Calu3 (cell line): ENCODE data around the gene PLEKHM3. TPM values are rescaled to one million over a fixed set of nuclear protein-coding genes. Genes with fewer than 3 reads are reported as not detected.

Source experiments
- BruUV-seq: library from RNA; stranded (reverse); fragments of 400-500 nt; replicated peaks from 2 replicates; lab custom pipeline; 2021; lab: Mats Ljungman, UMichigan
- CTCF ChIA-PET: fragments of 300-600 bp; sonication (Branson Sonifier 250); formaldehyde crosslinking; loops from one replicate; lab custom pipeline; 2022; ENCODE audit warnings: antibody characterized with exemption; lab: Charles Lee
- DNase-seq: peaks from one replicate; pipeline ENCODE4 v3.0.0; 2022
- H3K27ac Mint-ChIP-seq: one replicate; pipeline ENCODE4 v1.8.0; 2022; ENCODE audit warnings: mixed read lengths; ENCODE audit not compliant: unreplicated experiment
- H3K27me3 Mint-ChIP-seq: one replicate; pipeline ENCODE4 v1.8.0; 2022; ENCODE audit warnings: mixed read lengths; ENCODE audit not compliant: unreplicated experiment
- H3K36me3 Mint-ChIP-seq: one replicate; pipeline ENCODE4 v1.8.0; 2022; ENCODE audit warnings: mild to moderate bottlenecking, moderate library complexity, mixed read lengths; ENCODE audit not compliant: insufficient read depth, unreplicated experiment
- H3K4me1 Mint-ChIP-seq: one replicate; pipeline ENCODE4 v1.8.0; 2022; ENCODE audit warnings: mild to moderate bottlenecking, low read depth, mixed read lengths; ENCODE audit not compliant: unreplicated experiment
- H3K4me3 Mint-ChIP-seq: one replicate; pipeline ENCODE4 v1.8.0; 2022; ENCODE audit warnings: mild to moderate bottlenecking, low read depth, moderate library complexity, mixed read lengths; ENCODE audit not compliant: unreplicated experiment
- H3K9me3 Mint-ChIP-seq: one replicate; pipeline ENCODE4 v1.8.0; 2022; ENCODE audit warnings: low read depth, mixed read lengths; ENCODE audit not compliant: unreplicated experiment
- intact Hi-C: fragments of 100-400 bp; cut with micrococcal nuclease; formaldehyde crosslinking; loops from one replicate; pipeline ENCODE4 v1.10.0; 2022; ENCODE audit not compliant: unreplicated experiment
- total RNA-seq: library from RNA; stranded (reverse); gene quantifications from 2 replicates; pipeline ENCODE4 v1.2.3, GENCODE V29; 2022
- TF ChIP-seq, protein P1 (sequence below): fragments of 200-600 bp; IDR thresholded peaks from one replicate; pipeline ENCODE4 v1.8.0; 2022; ENCODE audit warnings: antibody characterized with exemption; ENCODE audit not compliant: unreplicated experiment

PLEKHM3 gene
- total RNA-seq, 1 experiment from 2014 or later, result 8.0 TPM

DNA sequence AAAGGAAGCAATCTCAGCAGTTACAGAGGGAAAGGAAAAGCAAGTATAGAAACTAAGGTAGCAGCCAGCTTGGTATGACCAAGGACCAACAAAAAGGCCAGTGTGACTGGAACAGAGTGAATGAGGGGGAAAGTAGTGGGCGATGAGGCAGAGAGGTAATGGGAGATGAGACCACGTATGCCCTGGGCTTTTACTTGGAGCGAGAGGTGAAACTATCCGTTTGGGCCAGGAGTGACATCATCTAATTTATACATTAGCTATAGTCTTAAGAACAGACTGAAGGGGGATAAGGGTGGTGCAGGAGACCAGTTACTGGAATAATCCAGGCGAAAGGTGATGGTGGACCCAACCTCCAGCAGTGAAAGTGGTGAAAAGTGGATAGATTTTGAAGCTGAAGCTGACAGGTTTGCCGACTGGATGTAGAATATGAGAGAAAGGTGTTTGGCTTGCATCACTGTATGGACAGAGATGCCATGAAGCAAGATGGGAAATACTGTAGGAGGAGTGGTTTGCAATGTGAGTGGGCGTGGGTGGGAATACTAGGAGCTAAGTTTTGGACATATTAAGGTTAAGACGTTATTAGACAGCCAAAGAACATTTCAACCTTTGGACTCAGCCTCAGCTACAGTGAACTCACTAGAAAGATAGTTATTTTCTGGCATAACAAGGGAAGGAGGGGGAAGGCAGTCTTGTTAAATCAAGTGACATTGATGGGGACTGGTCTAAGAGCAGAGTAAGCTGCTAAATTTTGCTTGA is 106.0 kb downstream of the PLEKHM3 start:
- H3K36me3 Mint-ChIP-seq, result no peaks in the 10 kb centered on the region
- peaks cover 18% of the 10 kb centered on the region for H3K4me1 Mint-ChIP-seq
- no peak overlapping the region for H3K4me3 Mint-ChIP-seq
- BruUV-seq, result no TSS peak
- no peaks in the 10 kb centered on the region for H3K9me3 Mint-ChIP-seq
- CTCF ChIA-PET, result no interaction called here
- intact Hi-C loops, result no loop called here
- no peaks in the 10 kb centered on the region for H3K27me3 Mint-ChIP-seq
- DNase-seq, result no peak
- no peak overlapping the region for H3K27ac Mint-ChIP-seq
- TF ChIP-seq, protein P1, sequence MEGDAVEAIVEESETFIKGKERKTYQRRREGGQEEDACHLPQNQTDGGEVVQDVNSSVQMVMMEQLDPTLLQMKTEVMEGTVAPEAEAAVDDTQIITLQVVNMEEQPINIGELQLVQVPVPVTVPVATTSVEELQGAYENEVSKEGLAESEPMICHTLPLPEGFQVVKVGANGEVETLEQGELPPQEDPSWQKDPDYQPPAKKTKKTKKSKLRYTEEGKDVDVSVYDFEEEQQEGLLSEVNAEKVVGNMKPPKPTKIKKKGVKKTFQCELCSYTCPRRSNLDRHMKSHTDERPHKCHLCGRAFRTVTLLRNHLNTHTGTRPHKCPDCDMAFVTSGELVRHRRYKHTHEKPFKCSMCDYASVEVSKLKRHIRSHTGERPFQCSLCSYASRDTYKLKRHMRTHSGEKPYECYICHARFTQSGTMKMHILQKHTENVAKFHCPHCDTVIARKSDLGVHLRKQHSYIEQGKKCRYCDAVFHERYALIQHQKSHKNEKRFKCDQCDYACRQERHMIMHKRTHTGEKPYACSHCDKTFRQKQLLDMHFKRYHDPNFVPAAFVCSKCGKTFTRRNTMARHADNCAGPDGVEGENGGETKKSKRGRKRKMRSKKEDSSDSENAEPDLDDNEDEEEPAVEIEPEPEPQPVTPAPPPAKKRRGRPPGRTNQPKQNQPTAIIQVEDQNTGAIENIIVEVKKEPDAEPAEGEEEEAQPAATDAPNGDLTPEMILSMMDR, result no peak

DNA sequence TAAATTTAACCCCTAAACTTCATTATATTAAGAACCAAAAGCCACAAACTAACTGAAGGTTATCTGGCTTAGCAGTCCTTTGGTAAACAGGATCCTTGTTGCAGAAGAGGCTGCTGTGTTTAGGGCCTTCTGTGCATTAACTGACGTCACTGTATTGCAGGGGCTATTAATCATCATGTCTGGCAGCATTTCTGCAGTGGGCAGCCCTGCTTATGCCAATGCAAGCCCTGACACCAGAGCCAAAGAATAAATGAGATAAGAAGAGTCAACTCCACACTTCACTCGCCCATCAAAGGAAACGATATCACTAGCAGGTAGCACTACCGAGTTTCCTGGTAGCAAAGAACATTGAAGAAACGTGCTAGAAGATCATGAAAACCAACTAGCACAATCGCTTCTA is 110.6 kb downstream of the PLEKHM3 start:
- Mint-ChIP-seq H3K36me3 (no peaks in the 10 kb centered on the region), H3K4me1 (peaks cover 14% of the 10 kb centered on the region), H3K9me3 (peaks cover 2% of the 10 kb centered on the region), H3K27me3 (no peaks in the 10 kb centered on the region), H3K4me3 (no peak overlapping the region), H3K27ac (no peak overlapping the region)
- no TSS peak for BruUV-seq
- intact Hi-C loops, result no loop called here
- DNase-seq, result no peak
- CTCF ChIA-PET, result no interaction called here
- TF ChIP-seq, protein P1, result no peak

DNA sequence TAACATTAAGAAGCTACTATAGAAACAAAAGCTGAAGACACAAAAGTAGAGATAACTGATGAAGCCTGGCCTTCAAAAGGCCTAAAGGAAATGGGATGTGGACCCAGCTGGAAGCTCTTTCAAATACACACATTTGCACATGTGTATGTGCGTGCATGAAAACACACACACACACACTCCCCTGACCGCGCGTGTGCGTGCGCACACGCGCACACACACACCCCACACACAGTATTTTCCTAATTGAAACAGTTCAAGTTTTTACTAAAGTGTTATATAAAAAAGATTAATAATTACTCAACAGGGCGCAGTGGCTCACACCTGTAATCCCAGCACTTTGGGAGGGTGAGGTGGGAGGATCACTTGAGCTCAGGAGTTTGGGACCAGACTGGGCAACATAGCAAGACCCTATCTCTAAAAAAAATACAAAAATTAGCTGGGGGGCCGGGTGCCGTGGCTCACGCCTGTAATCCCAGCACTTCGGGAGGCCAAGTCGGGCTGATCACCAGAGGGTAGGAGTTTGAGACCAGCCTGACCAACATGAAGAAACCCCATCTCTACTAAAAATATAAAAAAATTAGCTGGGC is 111.5 kb downstream of the PLEKHM3 start:
- BruUV-seq, result no TSS peak
- Mint-ChIP-seq H3K27ac (no peak overlapping the region), H3K4me1 (peaks cover 5% of the 10 kb centered on the region), H3K4me3 (no peak overlapping the region), H3K9me3 (peaks cover 2% of the 10 kb centered on the region), H3K27me3 (no peaks in the 10 kb centered on the region), H3K36me3 (no peaks in the 10 kb centered on the region)
- TF ChIP-seq, protein P1, result no peak
- intact Hi-C loops, result no loop called here
- no peak for DNase-seq
- CTCF ChIA-PET, result no interaction called here

DNA sequence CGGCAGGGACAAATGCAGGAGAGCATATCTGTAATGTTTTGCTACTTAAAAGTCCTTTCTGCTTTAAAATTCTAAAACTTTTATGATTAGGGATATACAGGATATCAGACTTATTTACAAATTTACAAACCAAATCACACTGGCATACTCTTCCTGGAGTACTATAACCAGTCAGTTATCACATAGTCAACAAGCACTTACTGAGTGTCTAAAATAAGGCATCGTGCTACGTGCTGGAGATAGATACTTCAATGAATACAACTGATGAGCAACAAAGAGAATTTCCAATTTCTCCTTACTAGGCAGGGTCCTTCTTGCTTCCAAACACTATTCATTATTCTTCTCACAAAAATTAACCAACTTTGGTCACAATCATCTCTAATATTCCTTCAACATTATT is 113.5 kb downstream of the PLEKHM3 start:
- Mint-ChIP-seq H3K27ac (no peak overlapping the region), H3K4me1 (peaks cover 9% of the 10 kb centered on the region), H3K27me3 (no peaks in the 10 kb centered on the region), H3K9me3 (peaks cover 2% of the 10 kb centered on the region), H3K4me3 (no peak overlapping the region), H3K36me3 (no peaks in the 10 kb centered on the region)
- intact Hi-C loops, result no loop called here
- BruUV-seq, result no TSS peak
- TF ChIP-seq, protein P1, result no peak
- no peak for DNase-seq
- CTCF ChIA-PET, result no interaction called here
